ENCODE results near the gene SRPK1.

SRPK1 gene

GRCh38 chr6:35852994-35853393 lies 67.9 kb downstream of the SRPK1 start:
- DNase-seq (ENCODE audit: low read depth in 1 of 2, low spot score in 1 of 2): no peak

GRCh38 chr6:35850208-35850607 lies 70.7 kb downstream of the SRPK1 start:
- H3K27me3 ChIP-seq (ENCODE audit: insufficient read depth, poor library complexity, severe bottlenecking): no peaks in the 10 kb centered on the region
- H3K4me3 ChIP-seq (replicated peaks; ENCODE audit: insufficient read depth, low read length): no peak overlapping the region
- peak; percentile 44 to 80 for DNase-seq (ENCODE audit: low read depth in 1 of 2, low spot score in 1 of 2)
- TF ChIP-seq POLR2AphosphoS5 (IDR thresholded peaks at IDR 0.05; ENCODE audit: low read depth): no peak
- no peak for TF ChIP-seq CTCF (IDR thresholded peaks at IDR 0.05; ENCODE audit: insufficient read depth, low read length)
- peak; percentile 64 for TF ChIP-seq REST (IDR thresholded peaks at IDR 0.05; ENCODE audit: insufficient replicate concordance, low read depth)
- no peak for TF ChIP-seq GABPA (IDR thresholded peaks at IDR 0.05; ENCODE audit: low read depth)
- TF ChIP-seq SPI1 (IDR thresholded peaks at IDR 0.05; ENCODE audit: borderline replicate concordance, low read depth): no peak
- peak overlapping the region; percentile 81 for H3K27ac ChIP-seq (replicated peaks)

More at GRCh38 chr6:35852994-35853393, 67.9 kb downstream of the SRPK1 start:
- peak overlapping the region; percentile 81 for H3K27ac ChIP-seq (replicated peaks)
- TF ChIP-seq REST (IDR thresholded peaks at IDR 0.05; ENCODE audit: insufficient replicate concordance, low read depth) (no peak), CTCF (IDR thresholded peaks at IDR 0.05; ENCODE audit: insufficient read depth, low read length) (no peak), GABPA (IDR thresholded peaks at IDR 0.05; ENCODE audit: low read depth) (no peak), SPI1 (IDR thresholded peaks at IDR 0.05; ENCODE audit: borderline replicate concordance, low read depth) (no peak), POLR2AphosphoS5 (IDR thresholded peaks at IDR 0.05; ENCODE audit: low read depth) (no peak)
- H3K27me3 ChIP-seq (ENCODE audit: insufficient read depth, poor library complexity, severe bottlenecking): no peaks in the 10 kb centered on the region
- H3K4me3 ChIP-seq (replicated peaks; ENCODE audit: insufficient read depth, low read length): no peak overlapping the region

GRCh38 chr6:35844290-35844689 lies 76.6 kb downstream of the SRPK1 start:
- TF ChIP-seq GABPA (IDR thresholded peaks at IDR 0.05; ENCODE audit: low read depth) (no peak), CTCF (IDR thresholded peaks at IDR 0.05; ENCODE audit: insufficient read depth, low read length) (no peak), SPI1 (IDR thresholded peaks at IDR 0.05; ENCODE audit: borderline replicate concordance, low read depth) (no peak), POLR2AphosphoS5 (IDR thresholded peaks at IDR 0.05; ENCODE audit: low read depth) (no peak), REST (IDR thresholded peaks at IDR 0.05; ENCODE audit: insufficient replicate concordance, low read depth) (no peak)
- Histone ChIP-seq H3K27me3 (ENCODE audit: insufficient read depth, poor library complexity, severe bottlenecking) (no peaks in the 10 kb centered on the region), H3K4me3 (replicated peaks; ENCODE audit: insufficient read depth, low read length) (no peak overlapping the region), H3K27ac (replicated peaks) (no peak overlapping the region)
- DNase-seq (ENCODE audit: low read depth in 1 of 2, low spot score in 1 of 2): no peak
